Stimulated activated CD8-positive, alpha-beta memory T cell treated with anti-CD3 and anti-CD28 coated beads, Interleukin-12 subunit alpha, Interleukin-12 subunit beta, amount 100 ng/mL, for 4 hours (primary cell): ENCODE data around the gene PRR7.
A peak's percentile ranks its signal among the peaks of the same experiment; 100 is the strongest.

Experiments used
- DNase-seq: peaks from one replicate; pipeline ENCODE4 v3.0.0-alpha.2; 2020; ENCODE audit warnings: low read depth

PRR7 gene

GRCh38 chr5:177423671-177424070 lies 22.9 kb upstream of the PRR7 start:
- no peak for DNase-seq

DNA sequence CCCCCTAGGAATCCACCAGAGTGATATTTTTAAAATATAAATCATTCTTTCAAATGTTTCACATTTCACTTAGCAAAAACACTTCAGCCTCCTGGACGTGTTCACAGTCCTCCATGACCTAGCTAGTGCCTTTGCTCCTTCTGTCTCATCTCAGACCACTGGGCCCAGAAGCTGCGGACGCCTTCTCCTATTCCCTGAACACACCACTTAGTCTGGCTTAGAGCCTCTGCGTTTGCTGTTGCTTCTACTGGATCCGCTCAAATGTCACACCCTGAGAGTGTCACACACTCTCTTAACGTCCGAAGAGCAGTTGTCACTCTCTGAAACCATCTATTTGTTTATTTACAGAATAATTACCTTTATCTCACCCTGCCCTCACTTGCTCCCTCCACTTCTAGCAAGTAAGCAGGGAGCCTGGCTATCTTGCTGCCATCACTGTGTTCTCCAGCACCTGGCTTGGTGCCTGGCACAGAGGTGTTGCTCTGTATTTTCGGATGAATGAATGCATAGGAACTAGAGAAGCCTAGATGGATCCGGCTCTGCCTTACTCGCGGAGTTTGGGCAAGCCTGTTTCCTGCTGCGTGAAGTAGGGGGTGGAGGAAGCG lies 21.3 kb upstream of the PRR7 start:
- no peak for DNase-seq

GRCh38 chr5:177425801-177426565 lies 20.6 kb upstream of the PRR7 start:
- peak; percentile 96 for DNase-seq

DNA sequence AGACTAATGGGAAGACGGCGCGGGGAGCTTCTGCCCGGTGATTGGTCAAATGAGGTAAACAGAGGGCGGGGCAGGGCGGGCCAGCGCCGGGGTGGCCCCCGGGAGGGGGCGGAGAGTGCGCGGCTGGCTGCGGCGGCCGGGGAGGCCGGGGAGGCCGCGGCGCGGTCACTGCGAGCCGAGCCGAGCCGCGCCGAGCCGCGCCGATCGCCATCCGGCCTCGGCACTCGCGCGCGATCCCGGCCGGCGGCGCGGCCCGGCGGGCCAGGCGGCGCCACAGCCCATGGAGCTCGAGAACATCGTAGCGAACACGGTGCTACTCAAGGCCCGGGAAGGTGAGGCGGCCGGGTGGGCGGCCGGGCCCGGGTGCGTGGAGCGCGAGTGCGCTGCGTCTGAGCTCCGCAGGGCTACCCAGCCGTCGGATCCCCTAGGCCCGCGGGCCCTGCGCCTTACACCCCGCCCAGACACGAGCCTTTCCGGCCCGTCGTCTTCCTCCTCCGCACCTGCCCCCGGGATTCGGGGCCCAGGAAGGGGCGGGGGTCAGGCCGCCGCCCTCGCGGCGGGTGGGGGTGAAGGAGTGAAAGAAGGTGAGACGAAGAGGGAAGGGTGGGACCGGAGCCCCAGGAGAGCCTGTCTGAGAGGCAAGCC lies 19.9 kb upstream of the PRR7 start, which contains the start of gene GRK6:
Gene GRK6, plus strand, starts transcription at position 111 of the 645 bp plus-strand sequence. Its CDS starts 170 bp downstream, at position 281.
- peak; percentile 56 for DNase-seq

- no peak for DNase-seq
These were observed 19.3 kb upstream of the PRR7 start for GRCh38 chr5:177427211-177427822.

GRCh38 chr5:177427919-177428573 lies 18.6 kb upstream of the PRR7 start:
- no peak for DNase-seq

DNA sequence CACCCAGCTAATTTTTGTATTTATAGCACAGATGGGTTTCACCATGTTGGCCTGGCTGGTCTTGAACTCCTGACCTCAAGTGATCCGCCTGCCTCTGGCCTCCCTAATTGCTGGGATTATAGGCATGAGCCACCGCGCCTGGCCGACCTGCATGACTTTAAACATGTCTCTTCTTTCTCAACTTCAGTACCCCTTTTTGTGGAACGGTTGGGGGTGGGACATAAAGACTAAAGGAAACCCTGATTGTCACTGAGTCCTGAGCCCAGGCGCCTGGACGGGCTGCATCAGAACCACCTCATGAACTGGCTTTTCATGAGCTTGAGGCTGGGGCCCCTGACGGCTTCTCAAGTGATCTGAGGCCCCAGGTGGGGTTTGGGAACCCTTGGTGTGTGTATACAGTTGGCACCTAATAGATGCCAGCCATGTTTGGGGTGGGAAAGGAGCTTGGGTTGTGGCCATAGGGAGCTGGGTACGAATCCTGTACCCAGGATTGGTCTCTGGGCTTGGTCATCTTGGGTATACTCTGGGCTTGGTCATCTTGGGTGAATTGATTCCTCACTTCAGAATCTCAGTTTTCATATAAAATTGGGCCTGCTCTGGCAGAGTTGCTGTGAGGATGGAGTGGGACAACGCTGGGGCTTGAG lies 17.9 kb upstream of the PRR7 start:
- DNase-seq = no peak

DNA sequence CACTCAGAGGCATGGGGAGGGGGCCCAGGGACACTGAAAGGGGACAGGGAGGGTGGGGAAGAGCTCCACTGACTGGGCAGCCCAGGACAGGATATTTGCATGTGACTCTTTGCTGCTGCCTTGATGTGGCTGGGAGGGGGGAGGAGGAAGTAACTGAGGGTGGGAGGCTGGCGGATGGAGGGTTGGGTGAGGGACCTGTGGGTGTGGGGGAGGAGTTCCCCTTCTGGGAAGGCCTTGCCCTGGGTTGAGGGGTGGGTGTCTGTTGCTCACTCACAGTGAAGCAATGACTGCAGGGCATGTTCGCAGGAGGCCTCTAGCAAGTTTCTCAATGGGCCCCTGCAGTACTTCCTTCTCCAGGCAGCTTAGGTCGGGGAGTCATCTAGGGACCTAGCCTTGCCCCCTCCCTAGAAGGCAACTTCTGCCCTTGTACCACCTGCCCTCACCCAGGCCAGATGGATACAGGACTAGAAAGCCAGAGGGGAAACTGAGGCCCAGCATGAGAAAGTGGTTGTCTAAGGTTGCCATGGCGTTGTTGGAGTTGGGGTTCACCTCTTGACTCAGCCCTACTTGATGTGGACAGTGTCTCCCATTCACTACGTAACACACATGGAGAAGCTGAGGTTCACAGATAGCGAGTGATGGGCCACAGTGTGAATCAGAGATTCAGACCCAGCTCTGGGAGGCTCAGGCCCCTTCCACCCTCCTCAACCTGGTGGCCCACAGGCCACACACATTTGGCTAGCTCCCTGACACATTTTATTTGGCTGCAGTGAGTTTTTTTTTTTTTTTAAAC lies 17.2 kb upstream of the PRR7 start:
- DNase-seq = peak; percentile 75

DNA sequence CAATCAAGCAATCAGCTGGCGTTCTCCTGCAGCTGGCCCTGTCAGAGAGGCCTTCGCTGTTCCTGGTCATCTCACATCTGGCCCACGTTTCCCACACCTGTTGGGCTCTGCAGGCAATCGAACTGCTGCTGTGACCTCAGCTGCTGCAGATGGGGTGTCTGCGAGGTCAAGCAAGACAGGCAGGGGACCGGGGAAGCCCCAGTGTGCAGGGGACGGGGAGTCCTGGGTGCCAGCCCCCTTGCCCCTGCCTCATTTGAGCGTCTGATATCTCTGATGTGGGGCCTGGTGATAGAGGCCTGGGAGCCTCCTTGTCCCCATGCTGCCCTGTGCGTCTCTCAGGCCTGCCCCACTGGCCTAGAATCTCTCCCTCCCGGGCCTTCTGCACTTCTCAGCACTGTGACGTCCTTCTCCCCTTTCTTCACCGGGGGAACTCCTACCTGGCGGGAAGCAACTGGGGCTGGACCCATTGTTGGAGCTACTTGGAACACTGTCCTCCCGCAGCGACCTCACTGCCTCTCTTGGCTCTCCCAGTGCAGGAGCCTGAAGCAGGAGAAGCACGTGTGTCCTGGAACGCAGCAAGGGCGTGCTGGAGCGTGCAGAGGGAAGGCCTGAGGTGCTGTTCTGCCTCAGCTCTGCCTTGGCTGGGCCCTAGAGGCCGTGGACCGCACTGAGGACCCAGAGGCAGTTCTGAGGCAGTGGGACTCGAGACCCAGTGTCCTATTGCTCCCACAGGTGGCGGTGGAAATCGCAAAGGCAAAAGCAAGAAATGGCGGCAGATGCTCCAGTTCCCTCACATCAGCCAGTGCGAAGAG lies 16.3 kb upstream of the PRR7 start:
- no peak for DNase-seq

DNA sequence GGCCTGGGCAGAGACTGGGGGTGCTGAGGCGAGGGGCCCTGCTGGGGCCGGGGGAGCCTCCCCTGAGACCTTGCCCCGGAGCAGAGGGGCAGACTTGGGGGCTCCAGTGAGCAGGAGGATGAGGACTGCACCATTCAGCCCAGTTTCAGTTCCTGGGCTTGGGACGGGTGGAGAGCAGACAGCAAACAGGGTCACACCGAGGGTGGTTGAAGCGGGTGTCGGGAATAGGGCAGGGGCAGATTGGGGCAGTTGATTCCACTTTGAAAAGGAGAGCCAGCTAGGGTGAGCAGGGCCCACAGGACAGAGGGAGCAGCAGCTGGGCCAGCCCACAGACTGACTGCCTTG lies 15.7 kb upstream of the PRR7 start:
- DNase-seq = no peak

GRCh38 chr5:177431317-177432142 lies 15.1 kb upstream of the PRR7 start:
- no peak for DNase-seq

- no peak for DNase-seq
These were observed 14.3 kb upstream of the PRR7 start for GRCh38 chr5:177432143-177432838.

DNA sequence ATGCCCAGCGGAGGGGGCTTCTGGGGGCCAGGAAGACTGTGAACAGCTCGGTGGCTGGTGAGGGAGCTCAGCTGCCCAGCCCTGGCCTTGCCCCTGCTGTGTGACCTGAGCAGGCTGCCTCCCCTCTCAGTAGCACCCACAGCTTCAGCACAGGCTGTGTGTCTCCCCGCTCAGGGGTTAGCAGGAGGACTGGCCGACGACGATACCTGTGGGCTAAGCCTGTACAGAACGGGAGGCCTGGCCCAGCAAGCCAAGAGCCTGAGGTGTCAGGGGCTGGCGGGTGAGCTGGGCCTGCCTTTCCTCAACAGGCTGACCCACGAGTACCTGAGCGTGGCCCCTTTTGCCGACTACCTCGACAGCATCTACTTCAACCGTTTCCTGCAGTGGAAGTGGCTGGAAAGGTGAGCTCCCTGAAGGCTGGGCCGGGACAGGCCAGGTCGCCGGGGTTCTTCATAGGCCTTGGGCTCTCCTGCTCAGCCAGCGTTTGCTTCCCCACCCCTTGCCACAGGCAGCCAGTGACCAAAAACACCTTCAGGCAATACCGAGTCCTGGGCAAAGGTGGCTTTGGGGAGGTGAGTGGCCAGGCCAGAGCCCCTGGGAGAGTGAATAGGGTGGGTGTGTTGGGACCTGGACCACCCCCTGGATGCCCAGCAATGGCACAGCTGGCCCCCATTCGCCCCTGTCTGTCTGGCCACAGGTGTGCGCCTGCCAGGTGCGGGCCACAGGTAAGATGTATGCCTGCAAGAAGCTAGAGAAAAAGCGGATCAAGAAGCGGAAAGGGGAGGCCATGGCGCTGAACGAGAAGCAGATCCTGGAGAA lies 13.6 kb upstream of the PRR7 start:
- no peak for DNase-seq

DNA sequence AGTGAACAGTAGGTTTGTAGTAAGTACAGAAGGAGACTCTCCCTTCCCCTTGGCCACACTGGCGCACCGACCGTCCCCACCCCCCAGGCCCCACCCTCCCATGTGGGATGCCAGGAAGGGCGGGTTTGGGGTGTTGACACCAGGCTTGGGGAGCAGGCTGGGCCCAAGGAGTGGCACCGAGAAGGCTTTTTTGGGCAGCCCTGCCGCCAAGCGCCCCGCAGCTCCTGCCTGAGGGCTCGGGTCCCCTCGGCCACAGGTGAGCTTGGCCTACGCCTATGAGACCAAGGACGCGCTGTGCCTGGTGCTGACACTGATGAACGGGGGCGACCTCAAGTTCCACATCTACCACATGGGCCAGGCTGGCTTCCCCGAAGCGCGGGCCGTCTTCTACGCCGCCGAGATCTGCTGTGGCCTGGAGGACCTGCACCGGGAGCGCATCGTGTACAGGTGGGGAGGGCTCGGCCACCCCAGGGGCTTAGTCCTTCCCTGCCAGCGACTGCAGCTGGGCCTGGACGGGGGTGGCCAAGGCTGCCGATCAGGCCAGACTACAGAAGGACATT lies 12.9 kb upstream of the PRR7 start:
- DNase-seq = no peak

- no peak for DNase-seq
These were observed 12.2 kb upstream of the PRR7 start for GRCh38 chr5:177434437-177434836.

GRCh38 chr5:177434942-177435738 lies 11.5 kb upstream of the PRR7 start:
- DNase-seq = no peak
